Endothelial cell of umbilical vein (primary cell): Measurements from ENCODE around the gene SCNN1B.

Experiments used
- CTCF ChIP-seq, 2 donors: IDR thresholded peaks; 1 replicate in 1 of 2; 2 replicates in 1 of 2; pipeline ENCODE4 v1.5.1; 2011; ENCODE audit warnings: low read length in 2 of 2, mild to moderate bottlenecking in 2 of 2, moderate library complexity in 2 of 2, control low read depth in 1 of 2, inconsistent platforms in 1 of 2, low read depth in 1 of 2; ENCODE audit not compliant: insufficient read depth in 1 of 2; ENCODE audit errors: extremely low read depth in 1 of 2
- EZH2 ChIP-seq: IDR thresholded peaks from 2 replicates; pipeline ENCODE4 v1.6.1; 2012; ENCODE audit warnings: borderline replicate concordance, low read depth, mild to moderate bottlenecking, moderate library complexity, low read length, inconsistent platforms; ENCODE audit not compliant: severe bottlenecking
- GATA2 ChIP-seq: IDR thresholded peaks from 2 replicates; pipeline ENCODE4 v1.7.0; 2011; ENCODE audit warnings: low read depth, mild to moderate bottlenecking, moderate library complexity, mixed read lengths, low read length; ENCODE audit not compliant: insufficient read length, insufficient read depth
- JUN ChIP-seq: IDR thresholded peaks from 2 replicates; pipeline ENCODE4 v1.6.1; 2011; ENCODE audit warnings: borderline replicate concordance, low read depth; ENCODE audit not compliant: insufficient read length, insufficient read depth
- MYC ChIP-seq: IDR thresholded peaks from one replicate; pipeline ENCODE4 v1.6.1; 2011; ENCODE audit warnings: mild to moderate bottlenecking, low read depth, low read length
- POLR2A ChIP-seq: IDR thresholded peaks from 2 replicates; pipeline ENCODE4 v1.6.1; 2012; ENCODE audit warnings: low read depth, mild to moderate bottlenecking, control low read depth, low read length
- POLR2AphosphoS5 ChIP-seq: IDR thresholded peaks from 2 replicates; pipeline ENCODE4 v1.6.1; 2012; ENCODE audit warnings: low read depth, mild to moderate bottlenecking, control low read depth, low read length, moderate library complexity; ENCODE audit not compliant: insufficient read depth
- TF ChIP-seq, protein P1 (sequence below): IDR thresholded peaks from 2 replicates; pipeline ENCODE4 v1.6.1; 2011; ENCODE audit not compliant: insufficient read depth, insufficient read length

- TF ChIP-seq CTCF (IDR thresholded peaks at IDR 0.05; ENCODE audit: extremely low read depth in 1 of 2, insufficient read depth in 1 of 2, low read depth in 1 of 2, low read length in 2 of 2) (no peak), MYC (no peak), POLR2AphosphoS5 (no peak), POLR2A (no peak), EZH2 (no peak), GATA2 (no peak), JUN (no peak)
- TF ChIP-seq, protein P1, sequence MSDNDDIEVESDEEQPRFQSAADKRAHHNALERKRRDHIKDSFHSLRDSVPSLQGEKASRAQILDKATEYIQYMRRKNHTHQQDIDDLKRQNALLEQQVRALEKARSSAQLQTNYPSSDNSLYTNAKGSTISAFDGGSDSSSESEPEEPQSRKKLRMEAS = no peak
Observed at GRCh38 chr16:23371368-23371767, 69.3 kb downstream of the SCNN1B start.
